ENCODE results near the gene CCT6A. TPM values are rescaled to one million over a fixed set of nuclear protein-coding genes. Genes with fewer than 3 reads are reported as not detected.
"Not testable (repeated sequence)": the region's sequence is repeated elsewhere in the genome, so short reads cannot be mapped to it uniquely, and the experiment has no call there.

Gene CCT6A
- total and polyA plus RNA-seq, 9 of the 15 experiments (the other 6 are each of a cell fraction or from before 2014, with no cell fraction given): 244 to 708 (median 387) TPM

- TF ChIP-seq DLX4 (CRISPR knock-in tag; IDR thresholded peaks at IDR 0.05): no peak
- no peak for TF ChIP-seq NFIC (IDR thresholded peaks at IDR 0.05)
- TF ChIP-seq, protein P1, sequence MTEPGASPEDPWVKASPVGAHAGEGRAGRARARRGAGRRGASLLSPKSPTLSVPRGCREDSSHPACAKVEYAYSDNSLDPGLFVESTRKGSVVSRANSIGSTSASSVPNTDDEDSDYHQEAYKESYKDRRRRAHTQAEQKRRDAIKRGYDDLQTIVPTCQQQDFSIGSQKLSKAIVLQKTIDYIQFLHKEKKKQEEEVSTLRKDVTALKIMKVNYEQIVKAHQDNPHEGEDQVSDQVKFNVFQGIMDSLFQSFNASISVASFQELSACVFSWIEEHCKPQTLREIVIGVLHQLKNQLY (CRISPR knock-in tag; conservative IDR thresholded peaks at IDR 0.05): no peak
Observed at GRCh38 chr7:56040730-56041129, 10.8 kb upstream of the CCT6A start (continued).

DNA sequence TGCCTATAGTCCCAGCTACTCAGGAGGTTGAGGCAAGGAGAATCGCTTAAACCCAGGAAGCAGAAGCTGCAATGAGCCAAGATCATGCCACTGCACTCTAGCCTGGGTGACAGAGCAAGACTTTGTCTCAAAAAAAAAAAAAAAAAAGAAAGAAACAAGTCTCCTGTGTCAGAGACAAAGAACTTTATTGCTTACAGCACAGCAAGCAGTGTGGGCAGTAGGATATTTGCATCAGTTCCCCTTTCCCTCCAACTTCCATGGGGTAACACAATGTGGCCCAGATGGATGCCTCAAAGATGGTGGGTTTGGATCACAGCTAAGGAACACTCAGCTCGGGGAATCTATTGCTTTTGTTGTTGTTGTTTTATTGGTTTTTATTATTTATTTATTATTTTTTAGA, 5.8 kb upstream of the CCT6A start:
- H3K36me3 ChIP-seq (ENCODE audit: control insufficient read depth, insufficient read depth, low read length); H3K9me1 ChIP-seq (ENCODE audit: control insufficient read depth, insufficient read depth, low read length); H3K9ac ChIP-seq (ENCODE audit: insufficient read depth in 1 of 2, low read depth in 2 of 2, low read length in 2 of 2); H3K27me3 ChIP-seq (ENCODE audit: control insufficient read depth in 2 of 2, insufficient read depth in 2 of 2, low read length in 2 of 2); H2AFZ ChIP-seq (ENCODE audit: low read depth, low read length); FAIRE-seq; BruUV-seq (replicated peaks); in situ Hi-C loops (cut with MboI); DNase-seq (ENCODE audit: extremely low read depth in 1 of 4, low spot score in 3 of 4); H3K9me3 ChIP-seq (replicated peaks; ENCODE audit: control insufficient read depth, insufficient read depth, low read depth, low read length); H3K27ac ChIP-seq (ENCODE audit: extremely low read depth, low read depth, low read length); CTCF ChIA-PET (ENCODE audit: low intra/inter-chr PET ratio); intact Hi-C loops (cut with micrococcal nuclease); ATAC-seq; H3K4me2 ChIP-seq (ENCODE audit: insufficient read depth, low read length); H4K20me1 ChIP-seq (replicated peaks; ENCODE audit: control insufficient read depth, insufficient read depth, low read length); H3K4me3 ChIP-seq: not testable (repeated sequence)
- Histone ChIP-seq H3K79me2 (ENCODE audit: control insufficient read depth, insufficient read depth, low read length) (peaks cover 21% of the 10 kb centered on the region), H3K4me1 (replicated peaks in 1 of 2; ENCODE audit: control insufficient read depth in 2 of 2, insufficient read depth in 2 of 2, low read length in 2 of 2) (peaks cover 9 to 18% of the 10 kb centered on the region in 2 experiments; a peak in 3 of 5 replicates)
- WGBS (ENCODE audit: insufficient coverage, low coverage, missing lambda C conversion rate): 70% methylated on average over 2 of the region's 2 CpGs
- POLR2A ChIA-PET: interaction anchor here (0.6 to 1.5 kb wide), 2 partner anchors 17 to 283 kb away, joined by 3 read pairs; no protein-coding TSS in a partner anchor
